ENCODE data around the gene RELL1.

Gene RELL1

GRCh38 chr4:37665333-37666320, 20.5 kb downstream of the RELL1 start:
- no peak for DNase-seq (ENCODE audit: low spot score)

- DNase-seq (ENCODE audit: low spot score): no peak
Measured at GRCh38 chr4:37664696-37665095, 21.5 kb downstream of the RELL1 start.

DNA sequence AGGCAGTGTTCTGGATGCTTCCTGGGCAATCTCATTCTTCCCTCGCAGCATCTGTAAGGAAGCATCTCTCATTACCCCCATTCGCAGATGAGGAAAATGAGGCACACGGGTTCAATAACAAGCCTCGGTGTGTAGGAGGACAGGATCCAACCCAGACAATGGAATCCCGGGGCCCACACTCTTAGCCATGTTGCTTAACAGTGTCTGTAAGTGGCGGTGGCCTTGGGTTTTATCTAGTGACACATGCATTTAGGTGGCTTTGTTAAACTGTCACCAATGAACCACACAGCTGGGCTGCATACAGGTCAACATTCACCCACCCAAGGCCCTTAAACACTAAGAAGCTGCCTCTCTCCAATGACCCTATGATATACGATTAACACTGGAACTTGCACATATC, 22.6 kb downstream of the RELL1 start:
- no peak for DNase-seq (ENCODE audit: low spot score)

DNA sequence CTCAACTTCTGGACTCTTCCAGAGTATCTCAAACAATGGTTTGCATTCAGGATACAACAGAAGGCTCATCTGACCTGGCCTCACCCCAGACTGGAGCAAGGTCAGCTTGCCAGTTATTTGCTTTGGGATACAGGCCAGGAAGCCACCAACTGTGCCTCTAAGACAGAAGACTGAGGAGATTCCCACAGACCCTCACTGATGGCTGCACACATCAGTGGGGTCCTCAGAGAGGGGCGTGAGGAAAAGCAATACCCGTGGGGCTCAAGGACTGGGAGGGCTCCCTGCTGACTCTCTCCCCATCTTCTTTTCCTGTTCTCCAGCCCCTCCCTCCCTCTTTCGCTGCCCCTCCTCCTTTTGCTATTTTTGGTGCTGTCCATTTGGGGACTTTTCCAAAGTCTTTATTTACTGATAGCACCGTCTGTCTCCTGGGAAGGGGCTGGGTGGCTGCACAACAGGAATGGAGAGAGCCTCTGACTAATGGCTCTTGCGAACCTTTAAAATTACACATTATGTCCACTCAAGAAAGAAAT, 23.2 kb downstream of the RELL1 start:
- DNase-seq (ENCODE audit: low spot score): no peak

DNA sequence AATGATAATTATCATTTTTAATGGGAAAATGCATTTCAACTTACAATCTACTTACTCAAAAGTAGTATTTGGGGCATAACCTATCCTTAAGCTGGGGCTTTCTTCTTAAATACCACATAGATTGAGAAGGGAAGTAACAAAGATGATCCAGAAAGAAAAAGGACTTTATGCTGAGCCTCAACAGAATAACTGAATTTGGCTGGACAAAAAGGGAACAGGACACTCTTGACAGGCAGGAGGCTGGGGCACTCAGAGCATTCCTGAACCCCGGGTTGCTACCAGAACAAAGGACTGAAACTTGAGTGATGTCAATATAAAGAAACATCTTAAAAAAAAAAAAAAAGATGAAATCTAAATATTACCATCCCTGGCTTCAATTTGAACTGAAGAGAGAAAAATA, 23.9 kb downstream of the RELL1 start:
- DNase-seq (ENCODE audit: low spot score): no peak

GRCh38 chr4:37661772-37662171, 24.4 kb downstream of the RELL1 start:
- DNase-seq (ENCODE audit: low spot score): no peak

GRCh38 chr4:37659696-37660095, 26.5 kb downstream of the RELL1 start:
- DNase-seq (ENCODE audit: low spot score): no peak

- DNase-seq (ENCODE audit: low spot score): no peak
Measured at GRCh38 chr4:37656649-37657048, 29.5 kb downstream of the RELL1 start.

DNA sequence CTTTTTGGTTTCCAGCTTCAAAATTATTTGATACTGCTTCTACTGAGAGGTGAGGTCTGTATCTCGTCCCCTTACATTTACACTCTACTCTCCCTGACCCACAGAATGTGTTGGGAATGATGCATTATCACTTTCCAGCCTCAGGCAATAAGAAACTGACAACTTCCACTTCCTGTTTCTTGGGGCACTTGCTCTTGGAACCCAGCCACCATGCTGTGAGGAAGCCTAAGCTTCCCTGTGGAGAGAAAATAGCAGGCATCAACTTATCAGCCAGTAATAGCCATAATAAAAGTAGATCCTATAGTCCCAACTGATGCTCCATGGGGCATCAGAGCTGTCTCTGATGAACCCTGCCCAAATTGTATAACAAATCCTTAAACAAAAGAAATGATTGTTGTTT, 32.6 kb downstream of the RELL1 start:
- no peak for DNase-seq (ENCODE audit: low spot score)

- no peak for DNase-seq (ENCODE audit: low spot score)
Measured at GRCh38 chr4:37652747-37653527, 33.2 kb downstream of the RELL1 start.

GRCh38 chr4:37651781-37652377, 34.3 kb downstream of the RELL1 start:
- no peak for DNase-seq (ENCODE audit: low spot score)

- no peak for DNase-seq (ENCODE audit: low spot score)
Measured at GRCh38 chr4:37650481-37650880, 35.7 kb downstream of the RELL1 start.

DNA sequence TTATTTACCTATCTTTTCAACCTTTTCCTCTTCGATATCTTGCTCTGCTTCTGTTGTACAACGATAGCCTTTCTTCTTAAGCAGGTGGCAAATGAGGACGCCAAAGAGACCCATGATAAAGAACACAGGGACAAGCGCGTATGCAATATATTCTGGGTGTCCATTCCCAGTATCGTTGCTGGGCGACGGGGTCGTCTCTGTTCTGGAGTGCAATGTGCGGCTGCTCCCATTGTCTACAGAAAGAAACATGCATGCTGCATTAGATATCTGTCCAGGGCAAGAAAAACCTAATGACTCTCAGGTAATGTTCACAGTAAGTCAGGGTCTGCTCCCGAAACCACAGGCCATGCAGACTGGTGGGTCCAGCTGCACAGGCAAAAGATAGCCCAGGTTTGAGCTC, 36.9 kb downstream of the RELL1 start:
- no peak for DNase-seq (ENCODE audit: low spot score)

GRCh38 chr4:37648084-37648817, 37.9 kb downstream of the RELL1 start:
- DNase-seq (ENCODE audit: low spot score): no peak

GRCh38 chr4:37646247-37646646, 39.9 kb downstream of the RELL1 start:
- no peak for DNase-seq (ENCODE audit: low spot score)

GRCh38 chr4:37645736-37646135, 40.4 kb downstream of the RELL1 start:
- no peak for DNase-seq (ENCODE audit: low spot score)

DNA sequence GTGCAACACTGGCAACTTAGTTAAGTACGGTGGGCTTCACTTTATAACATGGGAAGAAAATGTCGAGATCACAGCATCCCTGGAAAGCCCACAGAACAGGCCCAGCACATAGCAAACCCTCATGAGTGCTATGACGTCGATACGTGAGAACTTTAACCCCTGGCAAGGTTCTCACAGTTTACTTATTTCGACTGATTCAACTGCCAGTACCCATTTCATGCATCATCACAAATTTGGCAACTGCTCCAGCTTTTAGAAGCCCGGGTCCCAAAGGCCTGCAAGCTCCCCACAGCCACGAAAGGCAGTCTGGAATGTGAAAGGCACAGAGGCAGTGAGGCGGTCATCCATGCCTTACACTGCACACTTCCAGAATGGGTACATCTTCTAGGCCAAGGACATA, 41.2 kb downstream of the RELL1 start:
- no peak for DNase-seq (ENCODE audit: low spot score)

DNA sequence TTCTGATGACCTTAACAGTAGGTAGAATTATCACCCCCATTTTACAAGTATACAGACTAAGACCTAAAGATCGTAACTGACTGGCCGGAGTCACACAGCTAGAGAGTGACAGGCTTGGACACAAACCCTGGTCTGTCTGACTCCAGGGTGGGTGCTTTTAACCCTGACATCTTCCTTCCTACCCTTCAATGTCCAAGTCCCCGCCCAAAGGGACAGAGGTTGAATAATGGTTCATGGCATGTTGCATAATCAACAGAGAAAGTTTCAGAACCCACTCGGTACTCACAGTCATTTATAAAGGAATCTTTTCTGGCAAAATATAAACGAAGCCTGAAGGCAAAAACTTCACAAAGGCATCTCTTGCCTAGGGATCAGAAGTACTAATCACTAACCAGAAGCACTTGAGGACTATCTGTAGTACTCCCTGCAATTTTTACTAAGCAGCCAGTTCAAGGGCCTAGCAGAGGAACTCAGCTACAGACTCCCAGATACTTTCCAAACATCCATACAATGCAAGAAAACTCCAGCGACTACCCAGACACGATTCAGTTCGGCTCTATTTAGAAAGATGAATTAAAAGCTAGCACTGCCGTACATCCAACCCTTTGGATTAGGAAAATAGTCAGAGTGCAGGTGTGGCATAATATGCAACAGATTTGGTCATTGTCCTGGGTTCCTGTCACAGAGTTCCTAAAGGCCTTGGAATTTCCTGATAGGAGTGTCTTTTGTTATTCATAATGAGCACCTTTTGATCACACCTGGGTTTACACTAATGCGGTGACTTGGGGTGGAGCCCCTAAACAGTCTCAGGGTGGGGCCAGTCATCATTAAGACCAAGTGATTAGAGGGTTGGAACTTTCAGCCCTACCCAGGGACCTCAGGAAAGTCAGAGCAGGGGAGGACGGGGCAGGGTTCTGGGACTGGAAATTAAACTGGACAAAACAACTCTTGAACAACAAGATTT, 44.0 kb downstream of the RELL1 start:
- no peak for DNase-seq (ENCODE audit: low spot score)

- no peak for DNase-seq (ENCODE audit: low spot score)
Measured at GRCh38 chr4:37641352-37641751, 44.8 kb downstream of the RELL1 start.

Data from SK-N-DZ (cell line).